Transverse colon (tissue), 4 donors: ENCODE measurements around the gene ATP5PF. TPM values are rescaled to one million over a fixed set of nuclear protein-coding genes. Genes with fewer than 3 reads are reported as not detected.

Source experiments
- DNase-seq: peaks from one replicate; pipeline ENCODE4 v3.0.0-alpha.2; 2019
- H3K27ac ChIP-seq, 4 donors: fragments of 200-600 bp; sonication (generic); 2 replicates each; pipeline ENCODE4 v1.5.1; 2016 to 2018; ENCODE audit warnings: inconsistent platforms in 4 of 4
- H3K27me3 ChIP-seq: fragments of 200-600 bp; sonication (generic); 2 replicates; pipeline ENCODE4 v1.5.1; 2017; ENCODE audit warnings: inconsistent platforms
- H3K36me3 ChIP-seq, 4 donors: fragments of 200-600 bp; sonication (generic); 2 replicates each; pipeline ENCODE4 v1.5.1; 2017 to 2019; ENCODE audit warnings: inconsistent platforms in 4 of 4
- H3K4me1 ChIP-seq, 4 donors: fragments of 200-600 bp; sonication (generic); 2 replicates each; pipeline ENCODE4 v1.5.1; 2017 to 2020; ENCODE audit warnings: inconsistent platforms in 4 of 4
- H3K4me3 ChIP-seq, 4 donors: fragments of 200-600 bp; sonication (generic); 1 replicate in 1 of 4; 2 replicates in 3 of 4; pipeline versions ENCODE4 v1.5.1 to v1.6.1; 2017 to 2019; ENCODE audit warnings: inconsistent platforms in 4 of 4
- H3K9me3 ChIP-seq, 2 donors: fragments of 200-600 bp; sonication (generic); 2 replicates each; pipeline ENCODE4 v1.5.1; 2017 to 2019; ENCODE audit warnings: inconsistent platforms in 2 of 2
- CTCF ChIP-seq, 5 experiments: fragments of 200-600 bp in 3 of 5; fragments of 450-650 bp in 2 of 5; sonication (generic) in 3 of 5; IDR thresholded peaks; 1 replicate in 2 of 5; 2 replicates in 3 of 5; pipeline ENCODE4 v1.5.1; 2016 to 2017; ENCODE audit warnings: antibody characterized with exemption in 5 of 5, inconsistent platforms in 3 of 5, mild to moderate bottlenecking in 2 of 5, moderate library complexity in 1 of 5
- EP300 ChIP-seq: sonication (generic); formaldehyde crosslinking; IDR thresholded peaks from one replicate; pipeline ENCODE4 v1.6.1; 2017; ENCODE audit warnings: antibody characterized with exemption, low read depth
- POLR2A ChIP-seq: fragments of 450-650 bp; IDR thresholded peaks from one replicate; pipeline ENCODE4 v1.6.1; 2016; ENCODE audit warnings: antibody characterized with exemption, mild to moderate bottlenecking, moderate library complexity
- POLR2AphosphoS5 ChIP-seq, 3 donors: sonication (generic); formaldehyde crosslinking; IDR thresholded peaks; one replicate each; pipeline ENCODE4 v1.6.1; 2016; ENCODE audit warnings: antibody characterized with exemption in 3 of 3
- whole genome bisulfite sequencing, 2 donors: methylation state at CpG; one replicate each; pipeline ENCODE4 v1.1.5; 2018; ENCODE audit warnings: low coverage in 1 of 2; 5-methylcytosine and 5-hydroxymethylcytosine counted together
- in situ Hi-C, 4 donors: fragments of 200-750 bp; cut with MboI; loops; one replicate each; pipeline versions ENCODE4 v1.15.0 to v1.15.1; 2017; ENCODE audit warnings: low sequenced_read_pairs in 3 of 4, low pct_ligation_motif_present in 1 of 4, low pct_unique_long_range_greater_than_20kb in 1 of 4
- intact Hi-C: fragments of 100-400 bp; cut with DNase I; formaldehyde crosslinking; loops from one replicate; pipeline ENCODE4 v1.15.1; 2023; ENCODE audit warnings: low total_unique reads
- total RNA-seq, 4 donors: library from RNA; depleted of rRNA; stranded (reverse); fragments of >200 nt; gene quantifications; one replicate each; pipeline ENCODE4 v1.1.0, GENCODE V29; 2016

Gene ATP5PF
- total RNA-seq, 4 donors from 2014 or later, result 56.9 to 147 (median 78.4) TPM

GRCh38 chr21:25735646-25736597, 1.2 kb upstream of the ATP5PF start:
- H3K4me1 ChIP-seq, result peaks cover 17 to 42% (median 24%) of the 10 kb centered on the region in 4 donors
- peak overlapping the region; percentile 95 to 99 (median 96) for H3K27ac ChIP-seq
- no peaks in the 10 kb centered on the region for H3K36me3 ChIP-seq
- TF ChIP-seq CTCF (IDR thresholded peaks at IDR 0.05) (no peak), EP300 (no peak), POLR2AphosphoS5 (IDR thresholded peaks at IDR 0.05) (no peak), POLR2A (no peak)
- in situ Hi-C loops (no loop called here), intact Hi-C loops (loop anchor here (10.0 kb wide), 1 partner anchor 131 kb away; the partner anchor contains the start of gene MRPL39)
- no peaks in the 10 kb centered on the region for H3K27me3 ChIP-seq
- WGBS, 2 donors, result 0 to 1% methylated on average over 28 to 47 of the region's 48 CpGs
- peak overlapping the region; percentile 38 to 90 (median 88) for H3K4me3 ChIP-seq
- peak; percentile 88 for DNase-seq
- H3K9me3 ChIP-seq, result no peaks in the 10 kb centered on the region

GRCh38 chr21:25734654-25734903, 125 bp downstream of the ATP5PF start:
- no peaks in the 10 kb centered on the region for H3K27me3 ChIP-seq
- H3K4me1 ChIP-seq, result peaks cover 17 to 45% (median 24%) of the 10 kb centered on the region in 4 donors
- peak overlapping the region; percentile 95 to 99 (median 96) for H3K27ac ChIP-seq
- 0% methylated on average over 9 of the region's 10 CpGs; no CpG with 5 or more reads in 1 of the 2 donors for whole genome bisulfite sequencing, 2 donors
- in situ Hi-C loops (no loop called here), intact Hi-C loops (loop anchor here (10.0 kb wide), 1 partner anchor 130 kb away; the partner anchor contains the start of gene MRPL39)
- TF ChIP-seq EP300, result no peak
- TF ChIP-seq POLR2AphosphoS5 (IDR thresholded peaks at IDR 0.05), result peak; percentile 91 to 98 (median 96)
- TF ChIP-seq POLR2A, result peak; percentile 96
- TF ChIP-seq CTCF (IDR thresholded peaks at IDR 0.05), result no peak
- H3K9me3 ChIP-seq, result no peaks in the 10 kb centered on the region
- H3K36me3 ChIP-seq, result peaks cover 0 to 5% (median 1%) of the 10 kb centered on the region in 4 donors
- peak overlapping the region; percentile 48 to 90 (median 88) for H3K4me3 ChIP-seq
- no peak for DNase-seq

GRCh38 chr21:25733859-25734653, 648 bp downstream of the ATP5PF start:
- in situ Hi-C loops (no loop called here), intact Hi-C loops (loop anchor here (10.0 kb wide), 1 partner anchor 129 kb away; the partner anchor contains the start of gene MRPL39)
- peak overlapping the region; percentile 95 to 99 (median 96) for H3K27ac ChIP-seq
- H3K4me3 ChIP-seq, result peak overlapping the region; percentile 48 to 90 (median 88)
- no peak for DNase-seq
- WGBS, 2 donors, result 3 to 13% methylated on average over 10 to 30 of the region's 30 CpGs
- TF ChIP-seq CTCF (IDR thresholded peaks at IDR 0.05) (peak in 2 of 5 experiments; percentile 14 to 19), EP300 (no peak), POLR2AphosphoS5 (IDR thresholded peaks at IDR 0.05) (peak in 1 of 3 donors; percentile 5)
- peaks cover 17 to 45% (median 24%) of the 10 kb centered on the region in 4 donors for H3K4me1 ChIP-seq
- no peaks in the 10 kb centered on the region for H3K9me3 ChIP-seq
- H3K27me3 ChIP-seq, result no peaks in the 10 kb centered on the region
- H3K36me3 ChIP-seq, result peaks cover 0 to 10% (median 4%) of the 10 kb centered on the region in 4 donors
